WERI-Rb-1 (cell line): ENCODE data around the gene ST3GAL3.

ENCODE experiments used
- DNase-seq: peaks from one replicate; pipeline ENCODE4 v3.0.0-alpha.2; 2020
- H3K27ac ChIP-seq: fragments of 250-450 bp; sonication (Bioruptor Pico); 2 replicates; pipeline ENCODE4 v1.5.1; 2020; ENCODE audit warnings: mild to moderate bottlenecking, moderate library complexity
- H3K27me3 ChIP-seq: fragments of 250-450 bp; sonication (Bioruptor Pico); 2 replicates; pipeline ENCODE4 v1.5.1; 2021; ENCODE audit warnings: mild to moderate bottlenecking, low read depth, moderate library complexity; ENCODE audit not compliant: insufficient read depth, severe bottlenecking
- H3K36me3 ChIP-seq: fragments of 250-450 bp; sonication (Bioruptor Pico); 2 replicates; pipeline ENCODE4 v1.5.1; 2020; ENCODE audit warnings: mild to moderate bottlenecking, moderate library complexity
- H3K4me3 ChIP-seq: 2 replicates; pipeline ENCODE4 v1.5.1; 2011; ENCODE audit warnings: low read depth, mild to moderate bottlenecking, control low read depth, low read length
- H3K9me3 ChIP-seq: fragments of 250-450 bp; sonication (Bioruptor Pico); 2 replicates; pipeline ENCODE4 v1.5.1; 2021; ENCODE audit warnings: mild to moderate bottlenecking, moderate library complexity; ENCODE audit not compliant: severe bottlenecking
- TF ChIP-seq, protein P1 (sequence below): IDR thresholded peaks from 2 replicates; pipeline ENCODE4 v1.5.1; 2011; ENCODE audit warnings: low read depth, mild to moderate bottlenecking, control low read depth, inconsistent platforms, low read length

ST3GAL3 gene

DNA sequence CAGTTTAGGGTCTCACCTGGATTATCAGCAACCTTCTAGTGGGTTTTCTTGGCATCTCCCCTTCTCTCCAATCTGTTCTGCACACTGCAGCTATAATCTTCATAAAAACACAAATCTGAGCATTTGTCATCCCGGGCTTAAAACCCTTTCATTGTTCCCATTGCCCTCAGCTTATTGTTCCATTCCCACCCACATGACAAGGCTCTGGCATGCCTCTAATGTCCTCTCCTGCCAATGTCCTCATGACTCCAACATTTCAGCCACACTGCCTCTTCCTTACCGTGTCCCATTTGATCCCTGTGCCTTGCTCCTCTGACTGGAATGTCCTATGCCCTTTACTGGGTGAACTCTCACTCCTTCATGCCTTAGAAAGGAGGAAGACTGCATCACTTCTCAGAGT, 255.0 kb downstream of the ST3GAL3 start:
- Histone ChIP-seq H3K9me3 (no peaks in the 10 kb centered on the region), H3K36me3 (peaks cover 76% of the 10 kb centered on the region), H3K27me3 (no peaks in the 10 kb centered on the region), H3K4me3 (no peak overlapping the region), H3K27ac (no peak overlapping the region)
- DNase-seq = no peak
- TF ChIP-seq, protein P1, sequence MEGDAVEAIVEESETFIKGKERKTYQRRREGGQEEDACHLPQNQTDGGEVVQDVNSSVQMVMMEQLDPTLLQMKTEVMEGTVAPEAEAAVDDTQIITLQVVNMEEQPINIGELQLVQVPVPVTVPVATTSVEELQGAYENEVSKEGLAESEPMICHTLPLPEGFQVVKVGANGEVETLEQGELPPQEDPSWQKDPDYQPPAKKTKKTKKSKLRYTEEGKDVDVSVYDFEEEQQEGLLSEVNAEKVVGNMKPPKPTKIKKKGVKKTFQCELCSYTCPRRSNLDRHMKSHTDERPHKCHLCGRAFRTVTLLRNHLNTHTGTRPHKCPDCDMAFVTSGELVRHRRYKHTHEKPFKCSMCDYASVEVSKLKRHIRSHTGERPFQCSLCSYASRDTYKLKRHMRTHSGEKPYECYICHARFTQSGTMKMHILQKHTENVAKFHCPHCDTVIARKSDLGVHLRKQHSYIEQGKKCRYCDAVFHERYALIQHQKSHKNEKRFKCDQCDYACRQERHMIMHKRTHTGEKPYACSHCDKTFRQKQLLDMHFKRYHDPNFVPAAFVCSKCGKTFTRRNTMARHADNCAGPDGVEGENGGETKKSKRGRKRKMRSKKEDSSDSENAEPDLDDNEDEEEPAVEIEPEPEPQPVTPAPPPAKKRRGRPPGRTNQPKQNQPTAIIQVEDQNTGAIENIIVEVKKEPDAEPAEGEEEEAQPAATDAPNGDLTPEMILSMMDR = no peak

DNA sequence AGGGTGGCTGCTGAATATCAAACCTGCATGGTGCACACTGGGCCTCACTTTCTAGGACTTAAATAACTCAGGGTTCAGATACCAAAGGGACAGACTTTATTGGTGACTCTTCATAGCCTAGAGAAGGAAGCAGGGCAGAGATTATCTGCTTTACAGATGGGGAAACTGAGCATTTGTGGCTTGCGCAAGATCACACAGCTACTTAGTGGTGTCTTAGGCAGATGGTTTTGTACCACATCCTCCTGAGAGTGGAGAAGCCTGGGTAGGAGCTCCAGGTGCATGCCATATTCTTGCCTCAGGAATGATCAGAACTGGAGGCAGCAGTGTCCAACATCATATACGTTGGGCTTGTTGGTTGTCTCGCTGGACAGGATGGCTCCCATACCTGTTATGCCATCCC, 255.7 kb downstream of the ST3GAL3 start:
- TF ChIP-seq, protein P1 = no peak
- no peaks in the 10 kb centered on the region for H3K9me3 ChIP-seq
- H3K27ac ChIP-seq = no peak overlapping the region
- no peaks in the 10 kb centered on the region for H3K27me3 ChIP-seq
- peaks cover 74% of the 10 kb centered on the region for H3K36me3 ChIP-seq
- DNase-seq = no peak
- no peak overlapping the region for H3K4me3 ChIP-seq

DNA sequence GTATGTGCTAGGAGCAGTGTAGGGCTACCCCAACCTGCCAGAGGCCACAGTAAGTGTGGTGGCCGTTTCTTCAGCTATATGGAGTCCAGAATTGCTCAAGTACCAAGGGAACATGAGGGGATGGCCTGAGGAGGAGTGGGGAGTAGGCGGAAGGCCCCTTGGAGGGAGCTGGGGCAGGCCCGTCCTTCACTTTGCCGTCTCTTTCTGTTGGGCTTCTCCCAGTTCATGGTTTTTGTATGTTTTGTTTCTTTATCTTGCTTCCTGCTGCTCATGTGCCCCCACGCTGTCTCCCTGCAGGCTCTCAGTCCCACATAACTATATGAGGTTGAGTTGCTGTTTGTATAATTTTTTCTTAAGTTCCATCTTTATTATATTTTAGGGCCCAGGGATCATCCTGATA, 256.6 kb downstream of the ST3GAL3 start:
- Histone ChIP-seq H3K4me3 (no peak overlapping the region), H3K27ac (no peak overlapping the region), H3K36me3 (peaks cover 65% of the 10 kb centered on the region), H3K27me3 (no peaks in the 10 kb centered on the region), H3K9me3 (no peaks in the 10 kb centered on the region)
- no peak for DNase-seq
- TF ChIP-seq, protein P1 = no peak

DNA sequence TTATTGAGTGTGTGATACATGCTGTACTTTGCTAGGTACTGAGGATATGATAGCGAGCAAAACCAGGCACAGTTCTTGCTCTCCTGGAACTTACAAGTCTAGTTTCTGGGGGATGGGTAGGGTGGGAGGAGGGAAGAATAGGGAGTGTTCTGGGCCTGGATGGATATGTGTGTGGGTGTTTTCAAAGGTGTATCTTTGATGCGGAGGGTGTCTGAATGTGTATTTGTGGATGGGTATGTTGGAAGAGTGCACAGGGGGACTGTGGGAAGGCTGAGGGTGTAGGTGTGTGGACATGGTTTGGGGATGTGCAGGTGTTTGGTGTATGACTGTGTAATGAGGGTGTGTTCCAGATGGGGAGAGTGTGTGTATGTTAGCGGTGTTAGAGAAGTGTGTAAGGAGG, 258.0 kb downstream of the ST3GAL3 start:
- H3K9me3 ChIP-seq = no peaks in the 10 kb centered on the region
- peaks cover 51% of the 10 kb centered on the region for H3K36me3 ChIP-seq
- H3K27ac ChIP-seq = no peak overlapping the region
- TF ChIP-seq, protein P1 = no peak
- no peak for DNase-seq
- H3K4me3 ChIP-seq = no peak overlapping the region
- no peaks in the 10 kb centered on the region for H3K27me3 ChIP-seq

DNA sequence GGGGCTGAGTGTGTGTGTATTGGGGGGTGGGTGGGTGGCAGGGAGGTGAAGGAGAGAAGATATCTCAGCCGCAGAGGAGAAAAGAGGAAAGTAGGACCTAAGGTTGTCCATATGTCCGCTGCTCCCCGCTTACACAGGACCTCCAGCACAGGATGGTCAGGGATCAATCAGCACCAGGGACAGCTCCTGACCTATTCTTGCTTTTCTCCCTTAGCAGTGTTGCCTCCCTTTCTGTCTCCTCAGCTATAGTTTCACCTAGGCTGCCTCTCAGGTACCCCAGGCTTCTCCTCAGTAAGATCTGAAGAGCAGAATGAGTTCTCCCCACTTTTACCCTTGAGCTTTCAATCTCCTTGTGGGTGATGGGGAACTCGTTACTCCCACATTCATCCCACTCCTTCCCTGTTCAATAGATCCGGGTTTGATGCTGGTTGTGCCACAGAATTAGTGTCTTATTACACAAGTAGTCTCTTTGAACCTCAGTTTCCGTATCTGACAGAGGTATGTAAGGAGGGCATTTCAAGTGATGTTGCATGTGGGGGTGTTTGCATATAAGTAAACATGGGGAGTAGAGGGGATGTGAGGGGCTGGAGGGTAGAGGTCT, 261.1 kb downstream of the ST3GAL3 start:
- Histone ChIP-seq H3K27me3 (no peaks in the 10 kb centered on the region), H3K27ac (no peak overlapping the region), H3K4me3 (no peak overlapping the region), H3K36me3 (peaks cover 41% of the 10 kb centered on the region), H3K9me3 (no peaks in the 10 kb centered on the region)
- TF ChIP-seq, protein P1 = no peak
- no peak for DNase-seq

DNA sequence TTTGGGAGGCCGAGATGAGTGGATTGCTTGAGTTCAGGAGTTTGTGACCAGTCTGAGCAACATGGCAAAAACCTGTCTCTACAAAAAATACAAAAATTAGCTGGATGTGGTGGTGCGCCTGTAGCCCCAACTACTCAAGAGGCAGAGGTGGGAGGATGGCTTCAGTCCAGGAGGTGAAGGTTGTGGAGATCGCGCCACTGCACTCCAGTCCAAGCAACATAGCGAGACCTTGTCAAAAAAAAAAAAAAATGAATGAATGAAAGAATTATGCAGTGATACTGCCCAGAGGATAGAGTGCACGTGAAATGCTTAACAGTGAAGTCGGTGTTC, 262.0 kb downstream of the ST3GAL3 start:
- H3K27me3 ChIP-seq = no peaks in the 10 kb centered on the region
- H3K27ac ChIP-seq = no peak overlapping the region
- peaks cover 38% of the 10 kb centered on the region for H3K36me3 ChIP-seq
- no peak for DNase-seq
- peak overlapping the region; percentile 13 for H3K4me3 ChIP-seq
- TF ChIP-seq, protein P1 = no peak
- H3K9me3 ChIP-seq = no peaks in the 10 kb centered on the region
